IMR-90 (cell line): ENCODE results near the gene PHF21B.

Source experiments
- MXI1 ChIP-seq: IDR thresholded peaks from 2 replicates; pipeline ENCODE4 v1.6.1; 2012; ENCODE audit warnings: low read depth, mild to moderate bottlenecking, low read length, moderate library complexity, borderline replicate concordance
- POLR2A ChIP-seq: IDR thresholded peaks from 2 replicates; pipeline ENCODE4 v1.6.1; 2012; ENCODE audit warnings: mild to moderate bottlenecking, low read depth, low read length
- SMC3 ChIP-seq: fragments of 150-350 bp; IDR thresholded peaks from 2 replicates; pipeline ENCODE4 v1.6.1; 2016; ENCODE audit warnings: low read depth, mild to moderate bottlenecking, antibody characterized with exemption, low read length, moderate library complexity

DNA sequence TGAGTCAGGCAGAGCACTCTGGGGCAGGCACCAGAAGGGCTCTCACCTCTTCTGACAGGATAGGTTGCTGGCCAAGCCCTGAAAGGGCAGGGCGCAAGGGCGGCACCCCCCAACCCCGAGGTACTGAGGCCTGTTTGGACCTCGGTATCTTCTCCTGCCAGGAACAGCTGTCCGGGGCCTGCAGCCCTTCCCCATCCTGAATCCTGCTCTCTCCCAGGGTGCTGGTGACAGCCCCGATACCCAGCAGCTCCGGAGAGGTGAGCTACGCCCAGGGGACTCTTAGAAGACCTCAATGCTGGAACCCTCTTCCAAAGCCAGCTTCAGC is 79.1 kb downstream of the PHF21B start:
- TF ChIP-seq SMC3 (no peak), POLR2A (no peak), MXI1 (no peak)
